ENCODE measurements around the gene SQSTM1. TPM values are rescaled to one million over a fixed set of nuclear protein-coding genes. Genes with fewer than 3 reads are reported as not detected.

The SQSTM1 gene
- total and polyA plus RNA-seq, 4 donors, result 127 to 330 (median 256) TPM

DNA sequence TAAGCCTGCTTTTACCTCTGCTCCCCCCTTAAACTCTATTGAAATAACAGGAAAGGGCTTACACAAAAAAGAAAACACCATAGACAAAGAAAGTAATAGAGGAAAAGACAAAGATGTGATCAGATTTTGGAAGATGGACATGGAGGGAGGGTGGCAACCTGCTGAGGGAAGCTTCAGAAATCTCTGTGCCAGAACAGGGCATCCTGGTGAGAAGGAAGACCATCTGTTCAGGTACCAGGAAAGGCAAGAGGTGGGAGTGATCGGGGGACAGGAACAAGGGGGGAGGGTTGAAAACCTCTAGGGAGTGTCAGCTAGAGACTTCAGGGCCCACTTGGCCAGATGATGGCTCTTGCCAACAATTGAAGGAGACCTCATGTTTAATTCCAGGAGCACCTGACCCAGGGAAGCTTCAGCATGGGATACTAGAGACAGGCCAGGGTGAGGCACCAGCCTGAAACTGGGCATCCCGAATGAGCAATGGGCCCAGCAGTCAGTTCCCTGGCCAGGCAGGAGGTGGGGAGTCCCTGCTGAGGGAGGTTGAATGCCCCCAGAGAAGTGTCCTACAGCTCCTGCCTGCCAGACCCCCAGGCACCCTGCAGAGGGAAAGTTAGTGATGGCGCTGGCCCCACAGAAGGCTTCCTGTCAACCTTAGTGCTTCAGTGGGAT lies 8.2 kb downstream of the SQSTM1 start (continued):
- TF ChIP-seq, protein P1, sequence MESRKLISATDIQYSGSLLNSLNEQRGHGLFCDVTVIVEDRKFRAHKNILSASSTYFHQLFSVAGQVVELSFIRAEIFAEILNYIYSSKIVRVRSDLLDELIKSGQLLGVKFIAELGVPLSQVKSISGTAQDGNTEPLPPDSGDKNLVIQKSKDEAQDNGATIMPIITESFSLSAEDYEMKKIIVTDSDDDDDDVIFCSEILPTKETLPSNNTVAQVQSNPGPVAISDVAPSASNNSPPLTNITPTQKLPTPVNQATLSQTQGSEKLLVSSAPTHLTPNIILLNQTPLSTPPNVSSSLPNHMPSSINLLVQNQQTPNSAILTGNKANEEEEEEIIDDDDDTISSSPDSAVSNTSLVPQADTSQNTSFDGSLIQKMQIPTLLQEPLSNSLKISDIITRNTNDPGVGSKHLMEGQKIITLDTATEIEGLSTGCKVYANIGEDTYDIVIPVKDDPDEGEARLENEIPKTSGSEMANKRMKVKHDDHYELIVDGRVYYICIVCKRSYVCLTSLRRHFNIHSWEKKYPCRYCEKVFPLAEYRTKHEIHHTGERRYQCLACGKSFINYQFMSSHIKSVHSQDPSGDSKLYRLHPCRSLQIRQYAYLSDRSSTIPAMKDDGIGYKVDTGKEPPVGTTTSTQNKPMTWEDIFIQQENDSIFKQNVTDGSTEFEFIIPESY (IDR thresholded peaks at IDR 0.05), result no peak
- no peak for TF ChIP-seq SP1 (IDR thresholded peaks at IDR 0.05)

DNA sequence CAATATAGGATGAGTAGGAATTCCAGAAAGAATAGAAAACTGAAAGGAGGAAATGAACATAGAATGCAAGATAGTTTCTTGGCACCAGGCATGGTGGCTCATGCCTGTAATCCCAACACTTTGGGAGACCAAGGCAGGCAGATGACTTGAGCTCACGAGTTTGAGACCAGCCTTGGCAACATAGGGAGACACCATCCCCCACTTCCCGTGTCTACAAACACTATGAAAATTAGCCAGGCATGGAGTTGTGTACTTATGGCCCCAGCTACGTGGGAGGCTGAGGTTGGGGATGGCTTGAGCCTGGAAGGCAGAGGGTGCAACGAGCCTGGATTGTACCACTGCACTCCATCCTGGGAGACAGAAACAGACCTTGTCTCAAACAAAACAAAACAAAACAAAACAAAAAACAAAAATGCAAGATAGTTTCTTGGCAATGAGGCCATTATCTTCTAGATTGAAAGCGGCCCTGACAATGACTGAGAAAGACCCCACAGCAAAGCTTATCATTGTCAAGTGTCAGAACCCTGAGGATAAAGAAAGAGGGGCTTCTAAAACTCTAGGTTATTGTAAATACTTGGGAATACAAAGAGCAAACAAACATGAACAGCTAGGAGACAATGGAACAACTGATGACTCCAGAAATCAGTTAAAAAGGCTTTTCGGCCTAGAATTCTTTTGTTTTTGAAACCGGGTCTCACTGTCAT lies 9.2 kb downstream of the SQSTM1 start:
- DNase-seq (ENCODE audit: low spot score), result no peak
- Histone ChIP-seq H3K27me3 (ENCODE audit: control insufficient read depth in 4 of 4, insufficient read depth in 4 of 4, low read length in 3 of 4) (no peaks in the 10 kb centered on the region), H3K27ac (ENCODE audit: low read depth in 1 of 2, low read length in 2 of 2) (no peak overlapping the region), H3K9ac (ENCODE audit: low read depth in 1 of 2, low read length in 2 of 2) (no peak overlapping the region), H3K4me3 (ENCODE audit: low read depth in 1 of 3, low read length in 3 of 3) (no peak overlapping the region), H3K9me3 (ENCODE audit: control insufficient read depth in 4 of 4, low read length in 3 of 4) (no peaks in the 10 kb centered on the region), H3K4me1 (ENCODE audit: control insufficient read depth in 4 of 4, insufficient read depth in 4 of 4, low read length in 3 of 4) (peaks cover 0 to 44% (median 32%) of the 10 kb centered on the region in 4 donors), H3K36me3 (ENCODE audit: control insufficient read depth in 4 of 4, insufficient read depth in 3 of 4, low read depth in 1 of 4, low read length in 3 of 4) (peaks cover 27 to 63% (median 60%) of the 10 kb centered on the region in 4 donors)
- no peak for TF ChIP-seq FOXA1 (IDR thresholded peaks at IDR 0.05)
- TF ChIP-seq SP1 (IDR thresholded peaks at IDR 0.05), result no peak
- WGBS, result 59% methylated on average over 7 of the region's 7 CpGs

DNA sequence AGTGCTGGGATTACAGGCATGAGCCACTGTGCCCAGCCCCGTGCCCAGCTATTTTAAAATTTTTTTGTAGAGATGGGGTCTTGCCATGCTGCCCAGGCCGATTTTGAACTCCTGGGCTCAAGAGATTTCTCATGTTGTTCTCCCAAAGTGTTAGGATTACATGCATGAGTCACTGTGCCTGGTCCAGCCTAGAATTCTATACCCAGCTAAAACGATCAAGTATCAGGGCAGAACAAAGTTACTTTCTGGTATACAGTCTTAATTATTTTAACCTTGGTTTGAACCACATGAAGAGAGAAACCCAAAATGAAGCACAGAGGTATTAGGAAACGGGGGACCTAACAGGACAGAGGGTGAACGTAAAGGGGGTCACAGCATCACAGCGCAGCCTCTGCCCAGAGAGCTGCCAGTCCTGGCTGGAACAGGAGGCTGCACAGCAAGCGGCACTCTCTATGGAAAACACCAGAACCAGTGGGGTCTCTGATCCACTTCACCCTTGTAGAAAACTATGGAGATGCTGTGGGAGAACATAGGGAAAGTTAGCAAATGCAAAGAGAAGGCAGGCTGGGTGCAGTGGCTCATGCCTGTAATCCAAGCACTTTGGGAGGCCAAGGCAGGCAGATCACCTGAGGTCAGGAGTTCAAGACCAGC lies 10.2 kb downstream of the SQSTM1 start:
- WGBS, result 94% methylated on average over 7 of the region's 7 CpGs
- TF ChIP-seq, protein P2, sequence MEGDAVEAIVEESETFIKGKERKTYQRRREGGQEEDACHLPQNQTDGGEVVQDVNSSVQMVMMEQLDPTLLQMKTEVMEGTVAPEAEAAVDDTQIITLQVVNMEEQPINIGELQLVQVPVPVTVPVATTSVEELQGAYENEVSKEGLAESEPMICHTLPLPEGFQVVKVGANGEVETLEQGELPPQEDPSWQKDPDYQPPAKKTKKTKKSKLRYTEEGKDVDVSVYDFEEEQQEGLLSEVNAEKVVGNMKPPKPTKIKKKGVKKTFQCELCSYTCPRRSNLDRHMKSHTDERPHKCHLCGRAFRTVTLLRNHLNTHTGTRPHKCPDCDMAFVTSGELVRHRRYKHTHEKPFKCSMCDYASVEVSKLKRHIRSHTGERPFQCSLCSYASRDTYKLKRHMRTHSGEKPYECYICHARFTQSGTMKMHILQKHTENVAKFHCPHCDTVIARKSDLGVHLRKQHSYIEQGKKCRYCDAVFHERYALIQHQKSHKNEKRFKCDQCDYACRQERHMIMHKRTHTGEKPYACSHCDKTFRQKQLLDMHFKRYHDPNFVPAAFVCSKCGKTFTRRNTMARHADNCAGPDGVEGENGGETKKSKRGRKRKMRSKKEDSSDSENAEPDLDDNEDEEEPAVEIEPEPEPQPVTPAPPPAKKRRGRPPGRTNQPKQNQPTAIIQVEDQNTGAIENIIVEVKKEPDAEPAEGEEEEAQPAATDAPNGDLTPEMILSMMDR (IDR thresholded peaks at IDR 0.05; ENCODE audit: low read depth, low read length, missing input control), result no peak
- TF ChIP-seq EGR1 (IDR thresholded peaks at IDR 0.05; ENCODE audit: low read depth in 2 of 2) (no peak), FOXA1 (IDR thresholded peaks at IDR 0.05) (no peak), JUND (IDR thresholded peaks at IDR 0.05) (no peak), FOXA2 (IDR thresholded peaks at IDR 0.05) (no peak), RXRA (IDR thresholded peaks at IDR 0.05) (no peak)
- TF ChIP-seq, protein P3, sequence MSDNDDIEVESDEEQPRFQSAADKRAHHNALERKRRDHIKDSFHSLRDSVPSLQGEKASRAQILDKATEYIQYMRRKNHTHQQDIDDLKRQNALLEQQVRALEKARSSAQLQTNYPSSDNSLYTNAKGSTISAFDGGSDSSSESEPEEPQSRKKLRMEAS (IDR thresholded peaks at IDR 0.05), result no peak
- Histone ChIP-seq H3K36me3 (ENCODE audit: control insufficient read depth in 4 of 4, insufficient read depth in 3 of 4, low read depth in 1 of 4, low read length in 3 of 4) (peaks cover 24 to 55% (median 53%) of the 10 kb centered on the region in 4 donors), H3K9me3 (ENCODE audit: control insufficient read depth in 4 of 4, low read length in 3 of 4) (no peaks in the 10 kb centered on the region), H3K27me3 (ENCODE audit: control insufficient read depth in 4 of 4, insufficient read depth in 4 of 4, low read length in 3 of 4) (no peaks in the 10 kb centered on the region), H3K4me3 (ENCODE audit: low read depth in 1 of 3, low read length in 3 of 3) (no peak overlapping the region), H3K4me1 (ENCODE audit: control insufficient read depth in 4 of 4, insufficient read depth in 4 of 4, low read length in 3 of 4) (peaks cover 0 to 35% (median 22%) of the 10 kb centered on the region in 4 donors), H3K27ac (ENCODE audit: low read depth in 1 of 2, low read length in 2 of 2) (no peak overlapping the region), H3K9ac (ENCODE audit: low read depth in 1 of 2, low read length in 2 of 2) (no peak overlapping the region)
- no peak for DNase-seq (ENCODE audit: low spot score)

Measured in liver (tissue), 9 donors.